ENCODE results near the gene C1orf198. TPM values are rescaled to one million over a fixed set of nuclear protein-coding genes. Genes with fewer than 3 reads are reported as not detected.

The C1orf198 gene
- total and polyA plus RNA-seq, 11 donors, result 23.1 to 145 (median 63.8) TPM

DNA sequence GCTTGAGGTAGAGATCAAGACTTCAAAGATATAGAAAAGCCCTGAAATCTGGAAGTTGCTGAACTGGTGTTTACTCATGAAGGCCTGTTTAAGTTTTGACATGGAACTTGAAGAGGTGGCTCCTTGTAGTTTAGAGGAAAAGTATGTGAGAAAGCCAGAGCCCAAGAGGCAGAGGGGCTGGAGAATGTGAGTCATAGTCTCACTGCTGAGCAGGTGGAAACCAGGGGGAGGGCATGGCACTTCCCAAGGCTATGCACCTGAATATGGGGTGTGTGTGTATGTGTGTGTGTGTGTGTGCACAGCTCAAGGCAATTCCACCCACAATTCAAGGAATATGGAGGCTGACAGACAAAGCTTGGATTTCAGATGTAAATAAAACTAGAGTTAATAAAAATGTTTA is 46.8 kb upstream of the C1orf198 start:
- DNase-seq (no peak), ATAC-seq (no peak)
- Histone ChIP-seq H3K36me3 (peaks cover 0 to 80% (median 70%) of the 10 kb centered on the region in 9 donors), H3K27me3 (no peaks in the 10 kb centered on the region), H3K9me3 (no peaks in the 10 kb centered on the region), H3K4me3 (no peak overlapping the region), H3K27ac (no peak overlapping the region), H3K4me1 (peaks cover 0 to 12% (median 6%) of the 10 kb centered on the region in 12 donors)
- TF ChIP-seq CTCF (IDR thresholded peaks at IDR 0.05) (no peak), POLR2A (IDR thresholded peaks at IDR 0.05) (no peak)
- intact Hi-C loops (cut with DNase I), result loop anchor here in 7 of 10 donors (5.0 to 10.0 kb wide), 5 partner anchors 48 to 297 kb away; partner anchors contain the start of genes ARV1 (in 2 of the 7), C1orf198 (in 2 of the 7) and TTC13 (in 2 of the 7)

- no peak overlapping the region for H3K4me3 ChIP-seq
- intact Hi-C loops (cut with DNase I), result loop anchor here in 3 of 10 donors (5.0 to 10.0 kb wide), 3 partner anchors 41 to 249 kb away; partner anchors contain the start of genes ARV1 (in 1 of the 3) and TTC13 (in 1 of the 3)
- H3K27me3 ChIP-seq, result no peaks in the 10 kb centered on the region
- TF ChIP-seq POLR2A (IDR thresholded peaks at IDR 0.05) (no peak), CTCF (IDR thresholded peaks at IDR 0.05) (no peak)
- peaks cover 0 to 79% (median 64%) of the 10 kb centered on the region in 9 donors for H3K36me3 ChIP-seq
- no peak overlapping the region for H3K27ac ChIP-seq
- no peak for ATAC-seq
- 74 to 88% (median 83%) methylated on average over 2 of the region's 2 CpGs for WGBS, 4 donors
- H3K4me1 ChIP-seq, result peaks cover 0 to 13% (median 7%) of the 10 kb centered on the region in 12 donors
- no peak for DNase-seq
- no peaks in the 10 kb centered on the region for H3K9me3 ChIP-seq
Measured at GRCh38 chr1:230913496-230913895, 45.2 kb upstream of the C1orf198 start.

DNA sequence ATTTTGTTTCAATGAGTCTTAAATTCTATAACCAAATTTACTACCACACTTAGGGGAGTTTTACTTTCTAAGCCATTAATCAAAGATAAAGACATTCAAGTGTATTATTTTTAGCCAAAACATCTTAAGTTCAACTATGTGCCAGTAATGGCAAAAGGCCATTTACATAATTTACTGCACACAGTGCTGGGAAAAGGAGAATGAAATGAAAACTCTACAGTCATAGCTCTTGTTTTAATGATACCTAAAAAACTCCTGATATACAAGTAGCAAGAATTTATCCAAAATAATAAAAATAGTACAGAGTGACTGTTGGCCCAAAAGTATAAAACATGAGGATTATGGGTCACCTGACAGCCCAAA is 42.4 kb upstream of the C1orf198 start:
- Histone ChIP-seq H3K4me3 (no peak overlapping the region), H3K36me3 (peaks cover 0 to 92% (median 81%) of the 10 kb centered on the region in 9 donors), H3K27ac (peak overlapping the region in 5 of 12 donors; percentile 33 to 56 (median 39)), H3K4me1 (peaks cover 0 to 13% (median 7%) of the 10 kb centered on the region in 12 donors), H3K27me3 (no peaks in the 10 kb centered on the region), H3K9me3 (no peaks in the 10 kb centered on the region)
- ATAC-seq (no peak), DNase-seq (no peak)
- intact Hi-C loops (cut with DNase I), result loop anchor here in 3 of 10 donors (5.0 to 10.0 kb wide), 3 partner anchors 38 to 246 kb away; partner anchors contain the start of genes ARV1 (in 1 of the 3) and TTC13 (in 1 of the 3)
- TF ChIP-seq CTCF (IDR thresholded peaks at IDR 0.05) (no peak), POLR2A (IDR thresholded peaks at IDR 0.05) (no peak)

DNA sequence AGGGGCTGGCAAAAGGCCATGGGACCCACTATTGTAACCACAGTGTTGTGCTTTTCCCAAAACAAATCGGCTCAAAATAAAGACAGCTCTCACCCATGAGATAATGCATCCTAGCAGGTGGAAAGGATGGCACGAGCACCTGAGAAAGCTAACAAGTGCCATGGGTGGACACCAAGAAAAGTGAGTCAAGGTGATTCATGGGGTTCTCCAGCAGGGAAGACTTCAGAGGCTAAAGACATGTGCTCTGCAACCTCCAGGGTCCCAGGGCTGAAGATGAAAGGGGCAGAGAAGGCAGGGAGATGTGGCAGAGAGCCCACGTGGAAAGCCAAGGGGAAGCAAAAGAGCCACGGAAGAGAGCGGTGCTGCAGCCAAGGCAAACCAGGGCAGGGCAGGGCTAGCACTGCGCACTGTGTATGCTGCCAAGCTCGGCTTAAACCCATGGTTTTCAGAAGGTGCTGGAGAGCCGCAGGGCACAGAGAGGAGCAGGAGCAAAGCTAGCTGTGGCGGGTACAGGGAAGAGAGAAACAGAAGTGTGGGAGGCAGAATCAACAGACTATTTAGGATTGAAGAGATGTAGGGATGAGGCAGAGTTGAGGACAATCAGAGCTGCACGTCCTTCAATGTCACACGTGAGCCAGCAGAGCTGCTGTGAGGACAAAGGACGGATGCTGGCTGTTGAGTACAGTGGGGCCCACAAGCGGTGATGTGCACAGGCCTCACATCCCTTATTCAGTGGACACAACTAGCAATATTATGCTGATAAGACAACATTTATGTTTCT is 41.8 kb upstream of the C1orf198 start:
- Histone ChIP-seq H3K27me3 (no peaks in the 10 kb centered on the region), H3K36me3 (peaks cover 0 to 92% (median 79%) of the 10 kb centered on the region in 9 donors), H3K9me3 (no peaks in the 10 kb centered on the region), H3K27ac (peak overlapping the region in 7 of 12 donors; percentile 15 to 56 (median 34)), H3K4me3 (no peak overlapping the region), H3K4me1 (peaks cover 0 to 13% (median 7%) of the 10 kb centered on the region in 12 donors)
- WGBS, 4 donors, result 61 to 68% (median 66%) methylated on average over 13 of the region's 13 CpGs
- DNase-seq (peak in 3 of 5 donors; percentile 46 to 71 (median 67)), ATAC-seq (peak; percentile 93 to 96 (median 94))
- intact Hi-C loops (cut with DNase I), result loop anchor here in 3 of 10 donors (5.0 to 10.0 kb wide), 3 partner anchors 38 to 245 kb away; partner anchors contain the start of genes ARV1 (in 1 of the 3) and TTC13 (in 1 of the 3)
- TF ChIP-seq CTCF (IDR thresholded peaks at IDR 0.05) (no peak), POLR2A (IDR thresholded peaks at IDR 0.05) (no peak)

All from heart left ventricle (tissue), 16 donors.